Endothelial cell (in vitro differentiated cells): ENCODE results near the gene KIAA1671. TPM values are rescaled to one million over a fixed set of nuclear protein-coding genes. Genes with fewer than 3 reads are reported as not detected.

Source experiments
- DNase-seq: peaks from one replicate; pipeline ENCODE4 v3.0.0; 2021; ENCODE audit warnings: low spot score
- H3K27ac Mint-ChIP-seq: one replicate; pipeline ENCODE4 v1.8.0; 2021; ENCODE audit warnings: mixed read lengths, inconsistent platforms; ENCODE audit not compliant: unreplicated experiment
- H3K27me3 Mint-ChIP-seq: one replicate; pipeline ENCODE4 v1.8.0; 2021; ENCODE audit warnings: mild to moderate bottlenecking, moderate library complexity, mixed read lengths, inconsistent platforms; ENCODE audit not compliant: unreplicated experiment
- H3K36me3 Mint-ChIP-seq: one replicate; pipeline ENCODE4 v1.8.0; 2021; ENCODE audit warnings: mild to moderate bottlenecking, low read depth, mixed read lengths, inconsistent platforms; ENCODE audit not compliant: unreplicated experiment
- H3K4me1 Mint-ChIP-seq: one replicate; pipeline ENCODE4 v1.8.0; 2021; ENCODE audit warnings: mild to moderate bottlenecking, mixed read lengths, inconsistent platforms; ENCODE audit not compliant: unreplicated experiment
- H3K4me3 Mint-ChIP-seq: one replicate; pipeline ENCODE4 v1.8.0; 2021; ENCODE audit warnings: mild to moderate bottlenecking, mixed read lengths, inconsistent platforms; ENCODE audit not compliant: unreplicated experiment
- H3K9me3 Mint-ChIP-seq: one replicate; pipeline ENCODE4 v1.8.0; 2021; ENCODE audit warnings: mixed read lengths, inconsistent platforms; ENCODE audit not compliant: unreplicated experiment
- total RNA-seq: library from RNA; stranded (reverse); fragmentation: NEBNext Ultra II Directional; extraction: Animal tissue kit (Norgen Biotek cat#: 25700); gene quantifications from one replicate; pipeline ENCODE4 v1.2.1, GENCODE V29; 2021; ENCODE audit not compliant: unreplicated experiment
- TF ChIP-seq, protein P1 (sequence below): fragments of 200-600 bp; sonication (generic); IDR thresholded peaks from one replicate; pipeline ENCODE4 v1.5.0; 2021; ENCODE audit warnings: antibody characterized with exemption; ENCODE audit not compliant: unreplicated experiment

The KIAA1671 gene
- total RNA-seq, 1 donor from 2014 or later: 92.1 TPM

DNA sequence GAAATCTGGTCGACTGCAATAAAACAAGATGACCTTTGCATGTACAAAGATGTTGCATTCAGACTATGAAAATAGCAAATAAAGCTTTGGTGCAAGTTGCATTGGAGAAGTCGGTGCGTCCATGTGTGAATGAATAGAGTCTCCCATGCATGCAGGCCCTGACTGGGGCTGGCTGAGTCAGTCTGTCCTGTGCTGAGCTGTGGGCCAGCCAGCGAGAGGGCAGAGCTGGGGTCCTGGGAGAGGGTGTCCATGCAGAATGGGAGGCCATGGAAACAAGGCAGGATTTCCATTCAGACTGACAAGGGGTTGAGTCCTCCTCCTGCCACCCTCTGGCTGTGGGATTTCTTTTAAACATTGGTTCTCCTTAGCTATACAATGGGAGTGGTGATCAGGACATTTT is 244.8 kb downstream of the KIAA1671 start:
- Mint-ChIP-seq H3K4me3 (no peak overlapping the region), H3K27me3 (no peaks in the 10 kb centered on the region), H3K36me3 (peaks cover 50% of the 10 kb centered on the region), H3K9me3 (no peaks in the 10 kb centered on the region), H3K4me1 (peaks cover 7% of the 10 kb centered on the region), H3K27ac (no peak overlapping the region)
- DNase-seq: no peak
- TF ChIP-seq, protein P1, sequence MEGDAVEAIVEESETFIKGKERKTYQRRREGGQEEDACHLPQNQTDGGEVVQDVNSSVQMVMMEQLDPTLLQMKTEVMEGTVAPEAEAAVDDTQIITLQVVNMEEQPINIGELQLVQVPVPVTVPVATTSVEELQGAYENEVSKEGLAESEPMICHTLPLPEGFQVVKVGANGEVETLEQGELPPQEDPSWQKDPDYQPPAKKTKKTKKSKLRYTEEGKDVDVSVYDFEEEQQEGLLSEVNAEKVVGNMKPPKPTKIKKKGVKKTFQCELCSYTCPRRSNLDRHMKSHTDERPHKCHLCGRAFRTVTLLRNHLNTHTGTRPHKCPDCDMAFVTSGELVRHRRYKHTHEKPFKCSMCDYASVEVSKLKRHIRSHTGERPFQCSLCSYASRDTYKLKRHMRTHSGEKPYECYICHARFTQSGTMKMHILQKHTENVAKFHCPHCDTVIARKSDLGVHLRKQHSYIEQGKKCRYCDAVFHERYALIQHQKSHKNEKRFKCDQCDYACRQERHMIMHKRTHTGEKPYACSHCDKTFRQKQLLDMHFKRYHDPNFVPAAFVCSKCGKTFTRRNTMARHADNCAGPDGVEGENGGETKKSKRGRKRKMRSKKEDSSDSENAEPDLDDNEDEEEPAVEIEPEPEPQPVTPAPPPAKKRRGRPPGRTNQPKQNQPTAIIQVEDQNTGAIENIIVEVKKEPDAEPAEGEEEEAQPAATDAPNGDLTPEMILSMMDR: no peak

DNA sequence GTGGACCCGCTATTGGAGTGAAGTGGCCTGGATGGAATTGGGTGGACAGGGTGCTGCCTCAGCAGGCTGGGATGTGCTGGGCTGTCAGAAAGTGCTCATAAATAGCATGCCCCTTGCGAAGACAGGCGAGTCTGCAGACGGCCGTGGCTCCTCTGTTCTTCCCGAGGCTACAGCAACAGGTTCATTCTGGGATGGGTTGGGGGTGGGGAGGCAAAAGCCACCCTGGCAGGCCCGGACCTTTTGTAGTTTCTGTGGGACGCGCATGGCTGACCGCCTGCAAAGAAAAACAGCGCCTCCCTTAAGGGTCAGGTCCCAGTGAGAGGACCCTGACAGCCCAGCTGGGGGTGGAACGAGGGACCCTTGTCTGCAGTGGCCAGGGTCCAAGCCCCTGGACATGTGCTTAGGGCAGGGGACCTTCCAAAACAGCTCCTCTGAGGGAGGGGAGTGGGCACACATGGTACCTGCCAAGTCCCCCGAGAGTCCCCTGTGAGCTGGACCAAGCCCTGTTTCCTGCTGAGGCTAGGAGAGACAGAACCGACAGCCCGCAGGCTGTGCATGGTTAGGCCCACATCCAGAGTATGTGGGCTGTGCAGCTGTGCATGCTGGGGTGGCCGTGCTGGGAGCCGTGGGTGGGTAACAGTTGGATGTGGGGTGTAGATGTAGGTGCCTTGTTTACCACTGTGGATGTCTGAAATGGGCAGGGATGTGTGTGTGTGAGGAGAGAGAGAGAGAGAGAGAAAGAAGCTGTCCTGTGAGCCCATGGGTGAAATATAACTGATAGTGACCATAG is 247.4 kb downstream of the KIAA1671 start, which contains the start of gene CRYBB3:
Gene CRYBB3 (plus strand): TSS at position 128 of the 790 bp plus-strand sequence. CDS start 1,539 bp downstream, outside the sequence.
- Mint-ChIP-seq H3K4me1 (peaks cover 7% of the 10 kb centered on the region), H3K27ac (peak within 1 kb of the TSS; percentile 4), H3K4me3 (peak within 1 kb of the TSS; percentile 12), H3K27me3 (peaks cover 2% of the 10 kb centered on the region), H3K9me3 (no peaks in the 10 kb centered on the region), H3K36me3 (peaks cover 30% of the 10 kb centered on the region)
- TF ChIP-seq, protein P1: no peak
- DNase-seq: no peak

DNA sequence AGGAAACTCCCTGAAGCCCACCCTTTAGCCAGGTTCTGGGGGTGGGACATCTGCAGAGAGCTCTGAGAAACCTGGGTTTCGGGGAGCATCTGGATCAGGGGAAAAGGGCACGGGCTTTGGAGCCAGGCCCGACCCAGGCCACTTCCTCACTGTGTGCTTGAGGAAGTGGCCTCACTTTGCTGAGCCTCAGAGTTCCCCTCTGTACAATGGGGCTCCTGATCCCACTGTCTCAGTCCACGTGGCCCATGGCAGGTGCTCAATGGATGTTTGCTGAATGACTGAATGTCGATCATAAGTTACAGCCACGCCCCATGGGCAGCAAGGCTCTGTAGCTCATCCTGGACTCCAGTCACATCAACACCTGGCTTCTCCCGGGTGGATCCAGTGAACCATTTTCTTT is 248.5 kb downstream of the KIAA1671 start:
- no peak for DNase-seq
- Mint-ChIP-seq H3K36me3 (peaks cover 27% of the 10 kb centered on the region), H3K27me3 (peaks cover 2% of the 10 kb centered on the region), H3K9me3 (no peaks in the 10 kb centered on the region), H3K27ac (no peak overlapping the region), H3K4me3 (no peak overlapping the region), H3K4me1 (peaks cover 7% of the 10 kb centered on the region)
- TF ChIP-seq, protein P1: no peak

DNA sequence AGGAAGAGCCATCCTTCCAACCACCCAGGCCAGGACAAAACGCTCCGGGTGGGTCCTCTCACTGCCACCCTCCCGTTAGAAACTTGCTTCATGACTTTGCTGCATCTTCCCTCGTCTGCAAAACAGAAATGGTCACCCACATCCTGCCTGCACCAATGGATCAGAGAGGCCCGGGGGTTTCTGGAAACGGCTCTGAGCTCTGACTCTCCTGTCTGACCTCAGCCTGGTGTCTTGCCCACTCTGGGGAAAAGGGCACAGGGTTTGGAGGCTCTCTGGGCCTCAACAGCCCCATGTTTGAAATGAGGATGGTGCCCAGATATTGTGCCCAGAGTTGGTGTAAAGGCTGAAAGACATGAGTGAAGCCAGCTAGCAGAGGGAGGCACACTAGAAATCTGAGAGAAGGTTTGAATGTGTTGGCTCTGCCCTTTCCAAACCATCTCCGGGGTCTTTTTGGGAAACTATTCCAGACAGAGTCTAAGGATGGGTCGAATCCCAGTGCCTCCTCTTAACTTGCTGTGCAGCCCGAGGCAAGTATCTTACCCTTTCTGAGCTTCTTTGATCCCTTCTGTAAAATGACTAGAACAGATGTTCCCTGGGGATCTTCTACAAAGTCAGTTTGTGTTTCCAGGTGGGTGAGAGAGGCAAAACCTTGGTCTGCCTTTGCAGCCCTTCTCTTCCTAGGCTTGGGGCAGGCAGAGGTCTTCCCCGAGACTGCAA is 249.2 kb downstream of the KIAA1671 start:
- DNase-seq: no peak
- H3K27ac Mint-ChIP-seq: no peak overlapping the region
- H3K4me1 Mint-ChIP-seq: peaks cover 1% of the 10 kb centered on the region
- H3K36me3 Mint-ChIP-seq: peaks cover 24% of the 10 kb centered on the region
- no peak overlapping the region for H3K4me3 Mint-ChIP-seq
- H3K27me3 Mint-ChIP-seq: peaks cover 2% of the 10 kb centered on the region
- TF ChIP-seq, protein P1: no peak
- H3K9me3 Mint-ChIP-seq: no peaks in the 10 kb centered on the region
